Stimulated activated CD4-positive, alpha-beta T cell treated with anti-CD3 and anti-CD28 coated beads, TNF-alpha, amount 100 ng/mL, for 24 hours (primary cell): ENCODE data around the gene NUCKS1.
A peak's percentile ranks its signal among the peaks of the same experiment; 100 is the strongest.

Experiments used
- DNase-seq, 3 experiments: peaks; one replicate each; pipeline ENCODE4 v3.0.0-alpha.2; 2020; ENCODE audit warnings: low read depth in 3 of 3

Gene NUCKS1

GRCh38 chr1:205699416-205699815 lies 50.6 kb downstream of the NUCKS1 start:
- no peak for DNase-seq

GRCh38 chr1:205698921-205699320 lies 51.1 kb downstream of the NUCKS1 start:
- no peak for DNase-seq

GRCh38 chr1:205693421-205693991 lies 56.5 kb downstream of the NUCKS1 start:
- no peak for DNase-seq

- no peak for DNase-seq
These were observed 57.6 kb downstream of the NUCKS1 start for GRCh38 chr1:205692423-205692822.

- no peak for DNase-seq
These were observed 59.7 kb downstream of the NUCKS1 start for GRCh38 chr1:205690122-205690756.

- no peak for DNase-seq
These were observed 60.5 kb downstream of the NUCKS1 start for GRCh38 chr1:205689479-205689878.

GRCh38 chr1:205688171-205689080 lies 61.6 kb downstream of the NUCKS1 start:
- no peak for DNase-seq

- no peak for DNase-seq
These were observed 62.7 kb downstream of the NUCKS1 start for GRCh38 chr1:205687242-205687641.

- DNase-seq: no peak
These were observed 68.6 kb downstream of the NUCKS1 start for GRCh38 chr1:205681364-205681763.

GRCh38 chr1:205680073-205680851 lies 69.7 kb downstream of the NUCKS1 start, which contains the start of gene SLC45A3:
TSS of gene SLC45A3 (minus strand) at chr1:205680509. CDS start at chr1:205664656, 15,853 bp downstream.
- peak in 1 of 3 experiments; percentile 38 for DNase-seq

- no peak for DNase-seq
These were observed 71.5 kb downstream of the NUCKS1 start for GRCh38 chr1:205678286-205679111.

- no peak for DNase-seq
These were observed 72.8 kb downstream of the NUCKS1 start for GRCh38 chr1:205677167-205677566.

- DNase-seq: no peak
These were observed 73.4 kb downstream of the NUCKS1 start for GRCh38 chr1:205676597-205676996.

- DNase-seq: no peak
These were observed 74.0 kb downstream of the NUCKS1 start for GRCh38 chr1:205676002-205676401.

- no peak for DNase-seq
These were observed 74.7 kb downstream of the NUCKS1 start for GRCh38 chr1:205675247-205675646.

- no peak for DNase-seq
These were observed 77.0 kb downstream of the NUCKS1 start for GRCh38 chr1:205672970-205673369.

- no peak for DNase-seq
These were observed 77.5 kb downstream of the NUCKS1 start for GRCh38 chr1:205672395-205672889.

GRCh38 chr1:205670611-205671430 lies 79.2 kb downstream of the NUCKS1 start:
- no peak for DNase-seq

- DNase-seq: no peak
These were observed 79.9 kb downstream of the NUCKS1 start for GRCh38 chr1:205670150-205670446.
